Endodermal cell (in vitro differentiated cells): ENCODE measurements around the gene CCDC8. TPM values are rescaled to one million over a fixed set of nuclear protein-coding genes. Genes with fewer than 3 reads are reported as not detected.

Experiments used
- DNase-seq: peaks from one replicate; pipeline ENCODE4 v3.0.0-alpha.2; 2017
- H3K27ac ChIP-seq: 2 replicates; pipeline ENCODE4 v1.5.1; 2013; ENCODE audit warnings: mild to moderate bottlenecking, low read depth, low read length, moderate library complexity
- H3K27me3 ChIP-seq: 2 replicates; pipeline ENCODE4 v1.6.1; 2013; ENCODE audit warnings: mild to moderate bottlenecking, low read length, moderate library complexity; ENCODE audit not compliant: insufficient read depth, control insufficient read depth, poor library complexity, severe bottlenecking
- H3K36me3 ChIP-seq: 2 replicates; pipeline ENCODE4 v1.7.0; 2013; ENCODE audit warnings: mild to moderate bottlenecking, low read length, moderate library complexity; ENCODE audit not compliant: control insufficient read depth, insufficient read depth
- H3K4me1 ChIP-seq: one replicate; pipeline ENCODE4 v1.7.0; 2013; ENCODE audit warnings: low read length; ENCODE audit not compliant: control insufficient read depth, insufficient read depth
- H3K4me3 ChIP-seq: 2 replicates; pipeline ENCODE4 v1.5.1; 2013; ENCODE audit warnings: mild to moderate bottlenecking, low read length, moderate library complexity
- H3K9ac ChIP-seq: 2 replicates; pipeline ENCODE4 v1.6.1; 2013; ENCODE audit warnings: mild to moderate bottlenecking, low read length, moderate library complexity; ENCODE audit not compliant: poor library complexity, severe bottlenecking; ENCODE audit errors: extremely low read depth
- H3K9me3 ChIP-seq: 2 replicates; pipeline ENCODE4 v1.6.1; 2013; ENCODE audit warnings: mild to moderate bottlenecking, low read length, moderate library complexity; ENCODE audit not compliant: control insufficient read depth
- H3K27ac Mint-ChIP-seq: 2 replicates; pipeline ENCODE4 v1.8.0; 2020; ENCODE audit warnings: mixed read lengths
- H3K27me3 Mint-ChIP-seq: 2 replicates; pipeline ENCODE4 v1.8.0; 2021; ENCODE audit warnings: mild to moderate bottlenecking, mixed read lengths; ENCODE audit not compliant: insufficient read depth
- H3K36me3 Mint-ChIP-seq: 2 replicates; pipeline ENCODE4 v1.8.0; 2020; ENCODE audit warnings: low read depth, mixed read lengths
- H3K4me1 Mint-ChIP-seq: 2 replicates; pipeline ENCODE4 v1.8.0; 2020; ENCODE audit warnings: mixed read lengths
- H3K4me3 Mint-ChIP-seq: 2 replicates; pipeline ENCODE4 v1.8.0; 2020; ENCODE audit warnings: mild to moderate bottlenecking, moderate library complexity, mixed read lengths
- H3K9me3 Mint-ChIP-seq: 2 replicates; pipeline ENCODE4 v1.8.0; 2020; ENCODE audit warnings: mild to moderate bottlenecking, mixed read lengths
- CTCF ChIP-seq: fragments of 200-600 bp; sonication (generic); conservative IDR thresholded peaks from 2 replicates; pipeline ENCODE4 v1.5.0; 2021; ENCODE audit warnings: antibody characterized with exemption, mild to moderate bottlenecking
- WGBS, 2 experiments: methylation state at CpG; one replicate each; pipeline versions ENCODE4 v1.1.5 to v1.1.7; 2013; ENCODE audit warnings: missing lambda C conversion rate in 2 of 2, mixed read lengths in 1 of 2; ENCODE audit not compliant: insufficient coverage in 1 of 2, insufficient read length in 1 of 2; 5-methylcytosine and 5-hydroxymethylcytosine counted together
- total RNA-seq, 2 donors: library from RNA; stranded (reverse); fragmentation: NEBNext Ultra II Directional in 1 of 2; extraction: Animal tissue kit (Norgen Biotek cat#: 25700) in 1 of 2; gene quantifications; 2 replicates in 1 of 2; 3 replicates in 1 of 2; pipeline ENCODE4 v1.2.1, GENCODE V29; 2021

CCDC8 gene
- total RNA-seq, 2 donors from 2014 or later, result 27.5 to 30.5 TPM

GRCh38 chr19:46381756-46382345 is 31.5 kb downstream of the CCDC8 start:
- 94% methylated on average over 11 to 15 of the region's 15 CpGs for WGBS, 2 experiments
- H3K9me3 Mint-ChIP-seq, result no peaks in the 10 kb centered on the region
- H3K4me3 Mint-ChIP-seq, result no peak overlapping the region
- H3K36me3 Mint-ChIP-seq, result peaks cover 80% of the 10 kb centered on the region
- H3K4me1 Mint-ChIP-seq, result no peaks in the 10 kb centered on the region
- no peaks in the 10 kb centered on the region for H3K27me3 Mint-ChIP-seq
- H3K27ac Mint-ChIP-seq, result no peak overlapping the region
- Histone ChIP-seq H3K27ac (no peak overlapping the region), H3K9me3 (no peaks in the 10 kb centered on the region), H3K36me3 (peaks cover 89% of the 10 kb centered on the region), H3K4me3 (no peak overlapping the region), H3K4me1 (no peaks in the 10 kb centered on the region), H3K9ac (no peak overlapping the region), H3K27me3 (no peaks in the 10 kb centered on the region)
- TF ChIP-seq CTCF, result no peak
- DNase-seq, result no peak

- Histone ChIP-seq H3K4me3 (no peak overlapping the region), H3K27ac (no peak overlapping the region), H3K4me1 (no peaks in the 10 kb centered on the region), H3K36me3 (peaks cover 92% of the 10 kb centered on the region), H3K9ac (no peak overlapping the region), H3K27me3 (no peaks in the 10 kb centered on the region), H3K9me3 (no peaks in the 10 kb centered on the region)
- Mint-ChIP-seq H3K27me3 (no peaks in the 10 kb centered on the region), H3K9me3 (no peaks in the 10 kb centered on the region), H3K4me3 (no peak overlapping the region), H3K27ac (no peak overlapping the region), H3K4me1 (no peaks in the 10 kb centered on the region), H3K36me3 (peaks cover 83% of the 10 kb centered on the region)
- WGBS, 2 experiments, result 88% methylated on average over 2 of the region's 2 CpGs; no CpG with 5 or more reads in 1 of the 2 experiments
- no peak for DNase-seq
- TF ChIP-seq CTCF, result no peak
These were observed 32.0 kb downstream of the CCDC8 start for GRCh38 chr19:46381346-46381745.

GRCh38 chr19:46380690-46381089 is 32.7 kb downstream of the CCDC8 start:
- H3K27ac ChIP-seq, result no peak overlapping the region
- Mint-ChIP-seq H3K36me3 (peaks cover 84% of the 10 kb centered on the region), H3K9me3 (no peaks in the 10 kb centered on the region), H3K4me3 (no peak overlapping the region), H3K27ac (no peak overlapping the region), H3K27me3 (no peaks in the 10 kb centered on the region), H3K4me1 (no peaks in the 10 kb centered on the region)
- H3K36me3 ChIP-seq, result peaks cover 94% of the 10 kb centered on the region
- no peak overlapping the region for H3K9ac ChIP-seq
- no peak for TF ChIP-seq CTCF
- H3K4me1 ChIP-seq, result no peaks in the 10 kb centered on the region
- DNase-seq, result no peak
- no peaks in the 10 kb centered on the region for H3K9me3 ChIP-seq
- no peaks in the 10 kb centered on the region for H3K27me3 ChIP-seq
- no peak overlapping the region for H3K4me3 ChIP-seq
- 89 to 100% methylated on average over 1 to 2 of the region's 2 CpGs for WGBS, 2 experiments
